SH-SY5Y (cell line): Measurements from ENCODE around the gene OSTC.

ENCODE experiments used
- GATA2 ChIP-seq: IDR thresholded peaks from 2 replicates; pipeline ENCODE4 v1.6.1; 2011; ENCODE audit warnings: mild to moderate bottlenecking, low read depth, low read length
- GATA3 ChIP-seq: IDR thresholded peaks from 2 replicates; pipeline ENCODE4 v1.6.1; 2011; ENCODE audit warnings: low read depth, mild to moderate bottlenecking, low read length, moderate library complexity

GRCh38 chr4:108601106-108601505, 49.3 kb upstream of the OSTC start:
- no peak for TF ChIP-seq GATA2
- no peak for TF ChIP-seq GATA3
